Activated T-helper 1 cell treated with anti-CD3 and anti-CD28 coated beads, Interleukin-2, amount 50 U/mL, for 16 hours (primary cell): Measurements from ENCODE around the gene DGKG.

Source experiments
- DNase-seq, 2 donors: peaks; one replicate each; pipeline ENCODE4 v3.0.0-alpha.2; 2020; ENCODE audit warnings: low read depth in 1 of 2, low spot score in 1 of 2

Gene DGKG

DNA sequence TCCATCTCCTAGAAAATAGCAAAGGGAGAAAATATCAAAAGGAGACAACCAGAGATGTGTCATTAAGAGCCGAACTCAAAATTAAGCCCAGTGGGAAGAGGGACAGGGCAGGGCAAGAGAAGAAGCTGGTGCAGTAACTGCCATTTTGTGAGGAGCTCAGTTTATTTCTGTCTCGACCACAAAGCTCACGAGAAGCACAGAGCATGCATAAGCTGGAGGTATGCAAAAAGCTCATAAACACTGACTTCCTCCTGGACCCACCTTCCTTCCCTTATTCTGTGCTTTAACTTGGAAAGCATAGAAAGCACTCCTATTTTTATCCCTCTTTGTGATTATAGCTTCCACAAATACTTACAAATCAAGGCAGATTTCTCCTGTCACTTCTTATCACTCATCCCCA lies 81.3 kb downstream of the DGKG start:
- DNase-seq: no peak

- no peak for DNase-seq
These were observed 84.6 kb downstream of the DGKG start for GRCh38 chr3:186277268-186277909.

- no peak for DNase-seq
These were observed 86.6 kb downstream of the DGKG start for GRCh38 chr3:186275436-186275835.

GRCh38 chr3:186273586-186273985 lies 88.4 kb downstream of the DGKG start:
- no peak for DNase-seq

DNA sequence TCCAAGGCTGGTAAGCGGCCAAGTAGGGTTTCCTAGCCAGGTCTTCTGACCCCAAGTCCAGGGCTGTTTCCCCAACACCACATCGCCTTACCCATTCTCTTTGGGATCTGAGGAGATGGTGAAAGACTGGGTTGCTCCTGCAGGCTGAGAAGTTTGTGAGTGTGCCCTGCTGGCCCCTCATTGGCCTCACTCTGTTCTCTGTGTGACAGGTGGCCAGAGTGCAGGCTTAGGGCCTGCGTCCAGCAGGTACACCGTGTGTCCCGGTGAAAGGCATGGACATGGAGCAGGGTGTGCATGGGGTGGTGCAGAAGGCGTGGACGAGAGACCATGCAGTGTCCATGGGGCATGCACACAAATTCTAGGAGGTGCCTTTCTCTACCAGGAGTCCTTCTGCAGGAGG lies 91.3 kb downstream of the DGKG start:
- DNase-seq: no peak

DNA sequence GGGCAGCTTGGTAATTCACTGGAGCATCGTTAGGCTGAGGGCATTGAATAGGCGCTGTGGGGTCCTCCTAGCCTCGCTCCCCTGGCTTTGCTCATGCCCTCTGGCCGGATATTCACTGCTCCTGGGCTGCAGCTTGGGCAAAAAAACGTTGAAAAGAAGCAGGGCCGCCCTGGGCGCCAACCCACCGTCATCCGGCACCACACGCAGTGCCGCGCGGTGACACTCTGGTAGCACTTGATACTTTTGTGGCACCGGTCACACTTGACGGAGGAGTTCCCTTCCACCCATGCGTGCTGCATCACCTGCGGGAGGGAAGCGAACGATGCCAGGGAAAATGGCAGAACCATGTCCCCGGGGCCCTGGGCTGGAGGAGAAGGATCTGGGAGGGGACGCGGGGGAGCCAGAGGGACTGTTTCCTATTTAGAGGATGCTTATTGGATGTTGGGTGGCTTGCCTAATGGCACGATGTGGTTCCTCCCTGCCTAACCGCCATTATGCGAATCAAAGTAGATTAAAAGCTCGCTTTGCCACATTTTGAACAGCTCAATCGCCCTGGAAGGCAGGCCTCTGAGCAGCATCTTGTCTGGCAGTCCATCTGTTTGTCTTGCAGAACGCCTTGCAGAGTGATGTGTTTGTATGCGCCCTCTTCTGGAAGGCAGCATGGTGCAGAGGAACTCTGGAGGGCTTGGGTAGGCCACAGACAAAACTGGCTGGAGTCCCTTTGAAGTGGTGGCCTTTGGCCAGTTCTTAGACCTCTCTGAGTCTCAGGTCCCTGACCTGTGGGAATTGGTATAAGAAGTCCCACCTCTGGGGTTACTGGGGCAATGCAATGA lies 93.2 kb downstream of the DGKG start:
- no peak for DNase-seq

GRCh38 chr3:186267758-186268157 lies 94.3 kb downstream of the DGKG start:
- no peak for DNase-seq

- DNase-seq: no peak
These were observed 97.2 kb downstream of the DGKG start for GRCh38 chr3:186264608-186265400.

- DNase-seq: no peak
These were observed 100.4 kb downstream of the DGKG start for GRCh38 chr3:186261638-186262037.

DNA sequence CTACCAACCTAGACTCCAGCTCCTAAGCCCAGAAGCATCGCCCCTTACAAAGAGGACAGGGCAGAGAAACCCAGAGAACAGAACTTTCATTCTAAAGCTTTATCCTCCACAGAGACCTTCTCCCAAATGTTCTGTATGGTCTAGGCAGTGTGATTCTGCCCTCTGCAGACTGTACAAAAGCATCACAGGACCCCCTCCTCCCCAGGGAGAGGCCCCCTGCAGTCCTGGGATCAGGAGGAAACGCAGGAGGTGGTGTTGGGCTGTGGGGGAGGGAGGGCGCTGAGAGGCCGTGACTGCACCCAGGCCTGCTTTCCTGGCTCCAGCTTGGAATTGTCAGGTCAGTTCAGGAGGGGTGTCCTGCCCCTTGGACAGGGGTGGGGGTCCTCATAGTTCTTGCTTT lies 101.3 kb downstream of the DGKG start:
- no peak for DNase-seq

DNA sequence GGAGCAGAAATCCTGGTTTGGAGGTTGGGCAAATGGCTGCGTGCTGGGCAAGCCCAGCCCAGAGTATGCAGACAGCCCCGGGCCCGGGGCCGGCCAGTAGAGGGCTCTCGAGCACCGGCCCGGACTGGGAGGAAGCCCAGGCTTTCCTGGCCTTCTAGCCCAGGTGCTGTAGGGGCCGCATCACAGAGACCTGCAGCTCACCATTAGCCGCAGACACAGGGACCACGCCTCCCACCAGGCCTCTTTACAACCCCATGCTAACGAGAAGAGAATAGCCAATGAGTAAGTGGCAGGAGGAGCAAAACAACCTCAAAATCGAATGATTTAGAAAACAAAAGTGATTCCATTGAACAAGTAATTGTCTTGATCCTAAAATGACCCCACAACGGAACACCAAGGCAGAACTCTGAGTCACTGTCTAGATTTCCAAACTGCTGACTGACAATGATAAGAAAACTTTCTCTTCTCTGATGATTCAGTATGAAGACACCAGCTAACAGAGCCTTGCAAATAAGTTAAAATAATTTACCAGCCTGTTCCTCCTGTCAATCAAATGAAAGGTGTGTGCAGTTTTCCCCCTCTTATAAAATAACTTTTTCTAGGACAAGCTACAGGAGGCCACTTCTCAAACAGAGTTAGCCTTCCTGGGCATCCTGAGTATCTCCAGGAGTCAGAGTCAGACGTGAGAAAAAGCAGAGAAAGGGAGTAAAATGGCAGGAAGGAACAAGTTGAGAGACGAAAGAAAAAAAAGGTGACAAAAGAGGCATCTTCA lies 102.2 kb downstream of the DGKG start:
- DNase-seq: peak; percentile 37 to 40

DNA sequence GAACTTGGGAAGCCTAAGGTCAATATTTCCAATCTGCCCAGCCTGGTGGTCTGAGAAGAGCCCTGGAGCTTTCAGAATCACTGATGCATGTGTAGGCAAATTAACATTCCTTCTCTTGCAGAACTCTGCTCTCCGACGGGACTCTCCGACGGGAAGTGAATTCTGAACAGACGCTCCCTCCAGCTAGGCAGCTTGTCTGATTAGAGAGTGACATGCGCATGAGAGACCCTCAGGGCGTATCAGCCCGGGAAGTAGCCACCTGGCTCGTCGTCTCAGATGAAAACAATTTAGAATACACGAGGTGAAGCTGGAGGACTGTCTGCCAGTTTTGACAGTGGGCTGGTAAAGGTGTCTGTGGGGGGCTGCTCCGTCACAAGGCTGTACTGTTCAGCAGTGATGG lies 103.1 kb downstream of the DGKG start:
- no peak for DNase-seq

DNA sequence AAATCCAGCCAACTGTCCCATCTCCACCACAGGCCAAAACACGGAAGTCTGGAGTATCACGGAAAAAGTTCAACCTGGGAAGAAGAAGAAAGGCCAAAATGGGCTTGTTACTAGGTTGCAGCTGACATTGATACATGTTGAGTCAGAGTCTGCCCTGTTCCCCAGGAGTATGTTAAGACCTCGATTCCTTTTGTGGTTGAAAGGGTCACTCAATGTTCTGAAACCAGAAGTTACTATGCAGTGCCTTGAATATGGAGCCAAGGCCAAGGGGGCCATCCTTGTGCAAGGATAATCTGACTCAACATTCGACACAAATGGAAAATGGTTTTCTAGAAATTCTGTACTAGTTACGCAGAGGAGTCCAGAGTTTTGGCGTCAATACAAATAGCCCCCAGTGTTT lies 104.2 kb downstream of the DGKG start:
- no peak for DNase-seq

- no peak for DNase-seq
These were observed 106.2 kb downstream of the DGKG start for GRCh38 chr3:186255703-186256331.

- DNase-seq: no peak
These were observed 107.1 kb downstream of the DGKG start for GRCh38 chr3:186254676-186255650.

DNA sequence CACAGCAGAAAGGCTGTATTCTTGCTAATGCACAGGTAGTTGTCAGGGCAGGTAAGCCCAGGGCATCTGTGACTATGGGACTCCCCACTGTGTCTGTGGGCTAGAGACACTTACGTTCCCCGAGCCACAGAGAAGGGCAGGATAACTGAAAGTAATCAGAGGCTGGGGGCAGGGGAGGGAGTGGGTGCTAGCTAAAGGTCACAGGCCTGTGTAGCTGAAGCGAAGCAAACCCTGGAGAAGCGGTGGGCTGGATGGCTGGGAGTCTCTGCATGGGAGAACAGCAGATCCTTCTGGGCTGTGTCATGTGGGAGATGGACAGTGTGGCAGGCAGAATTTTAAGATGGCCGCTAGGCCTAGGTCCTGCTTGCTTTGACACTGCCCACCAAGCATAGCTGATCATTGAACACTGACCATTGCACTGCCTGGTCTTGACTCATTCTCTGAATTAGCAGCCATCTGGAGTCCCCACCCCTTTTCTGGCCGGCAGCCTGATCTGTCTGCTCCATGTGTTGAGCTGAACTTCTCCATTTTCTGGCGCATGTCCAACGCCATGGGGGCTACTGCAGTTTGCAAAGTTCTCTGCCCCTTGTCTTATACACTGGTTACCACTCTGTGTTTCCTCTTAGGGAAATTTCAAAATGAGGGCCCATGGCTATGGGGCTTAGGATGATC lies 110.0 kb downstream of the DGKG start:
- no peak for DNase-seq

GRCh38 chr3:186248850-186249249 lies 113.2 kb downstream of the DGKG start:
- DNase-seq: no peak

DNA sequence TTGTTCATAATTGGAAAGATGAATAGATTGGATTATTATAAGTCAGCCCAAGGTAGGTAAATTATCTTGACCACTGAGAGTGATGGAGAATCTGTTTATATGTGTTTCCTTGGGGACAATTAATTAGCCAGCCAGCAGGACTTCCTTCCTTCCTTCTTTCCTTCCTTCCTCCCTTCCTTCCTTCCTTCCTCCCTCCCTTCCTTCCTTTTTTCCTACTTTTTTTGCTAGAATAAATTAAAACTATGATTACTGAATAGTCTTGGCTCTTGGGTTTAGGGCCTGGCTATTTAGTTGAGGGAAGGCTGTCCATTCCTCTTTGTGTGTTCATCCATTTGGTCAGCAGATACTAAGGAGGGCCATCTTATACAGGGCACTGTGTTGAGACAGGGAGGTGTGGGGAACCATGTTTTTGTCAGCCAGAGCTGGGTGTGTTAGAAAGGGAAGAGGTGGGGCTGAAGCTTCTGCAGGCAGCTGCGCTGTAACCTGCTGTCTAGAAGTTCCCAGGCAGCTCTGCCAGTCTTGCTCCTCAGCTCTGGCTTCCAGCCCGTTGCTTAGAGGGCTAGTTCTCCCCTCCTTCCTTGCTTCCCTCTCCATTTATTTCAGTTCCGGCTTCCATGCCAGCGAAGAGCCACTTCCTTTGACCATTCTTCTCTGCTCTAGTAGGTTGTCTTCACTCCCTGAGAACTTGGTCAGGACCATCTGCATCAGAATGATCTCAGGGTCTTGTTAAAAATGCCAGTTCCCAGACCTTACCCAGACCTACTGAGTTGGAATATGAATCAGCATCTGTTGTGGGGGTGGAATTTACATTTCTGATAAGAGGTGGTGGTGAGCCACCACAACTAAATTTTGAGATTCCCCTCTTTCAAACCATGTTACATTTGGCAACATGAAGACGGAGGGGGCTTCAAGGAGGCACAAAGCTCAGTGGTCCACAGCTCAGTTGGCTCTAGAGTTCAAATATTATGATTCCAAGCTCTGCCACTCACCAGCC lies 113.9 kb downstream of the DGKG start:
- DNase-seq: no peak
